WTC11 (cell line): ENCODE results near the gene KIFC3.

Source experiments
- CREB1 ChIP-seq: sonication (generic); formaldehyde crosslinking; IDR thresholded peaks from 2 replicates; pipeline ENCODE4 v1.8.0; 2023; ENCODE audit warnings: mild to moderate bottlenecking, missing genetic modification reagents
- CTCF ChIP-seq: fragments of 200-600 bp; IDR thresholded peaks from 2 replicates; pipeline ENCODE4 v1.8.0; 2022; ENCODE audit warnings: antibody characterized with exemption
- SP1 ChIP-seq: sonication (generic); formaldehyde crosslinking; conservative IDR thresholded peaks from 2 replicates; pipeline ENCODE4 v1.8.1; 2022; ENCODE audit warnings: missing genetic modification reagents
- ZNF138 ChIP-seq: sonication (generic); formaldehyde crosslinking; conservative IDR thresholded peaks from 2 replicates; pipeline ENCODE4 v1.8.1; 2022; ENCODE audit warnings: mild to moderate bottlenecking, moderate library complexity, missing genetic modification reagents

GRCh38 chr16:57709663-57710062 lies 92.6 kb downstream of the KIFC3 start:
- TF ChIP-seq CREB1 (CRISPR knock-in tag) (no peak), CTCF (no peak), ZNF138 (CRISPR knock-in tag) (no peak), SP1 (CRISPR knock-in tag) (no peak)
